H1 (cell line): ENCODE data around the gene SLC25A42. TPM values are rescaled to one million over a fixed set of nuclear protein-coding genes. Genes with fewer than 3 reads are reported as not detected.

Experiments used
- CTCF ChIA-PET: fragments of 300-600 bp; sonication (Branson Sonifier 250); formaldehyde crosslinking; loops from one replicate; lab custom pipeline; 2021; ENCODE audit not compliant: partially characterized antibody; lab: Charles Lee
- POLR2A ChIA-PET: fragments of 300-600 bp; sonication (Branson Sonifier 250); formaldehyde crosslinking; loops from one replicate; lab custom pipeline; 2021; ENCODE audit warnings: inconsistent platforms; ENCODE audit not compliant: partially characterized antibody; lab: Charles Lee
- DNase-seq, 2 experiments: peaks; one replicate each; pipeline versions ENCODE4 v3.0.0 to v3.0.0-alpha.2; 2010 to 2022; ENCODE audit warnings: low spot score in 2 of 2, low read depth in 1 of 2, mixed read lengths in 1 of 2
- FAIRE-seq: peaks from 2 replicates; lab custom pipeline; 2011; peaks lifted over from hg19 to GRCh38; lab: Jason Lieb, UNC
- H2AFZ ChIP-seq: 2 replicates; pipeline ENCODE4 v1.8.1; 2012; ENCODE audit warnings: low read length, inconsistent platforms
- H2AK5ac ChIP-seq: 2 replicates; pipeline ENCODE4 v1.6.1; 2013; ENCODE audit warnings: low read depth, low read length
- H2BK120ac ChIP-seq: replicated peaks from 2 replicates; pipeline ENCODE3; 2013; ENCODE audit warnings: low read depth, low read length, inconsistent platforms
- H2BK12ac ChIP-seq: 2 replicates; pipeline ENCODE4 v1.6.1; 2013; ENCODE audit warnings: low read depth, low read length
- H2BK15ac ChIP-seq: 2 replicates; pipeline ENCODE4 v1.6.1; 2013; ENCODE audit warnings: low read length
- H2BK20ac ChIP-seq: 2 replicates; pipeline ENCODE4 v1.6.1; 2013; ENCODE audit warnings: low read length
- H2BK5ac ChIP-seq: 2 replicates; pipeline ENCODE4 v1.6.1; 2013; ENCODE audit warnings: low read depth, low read length
- H3K14ac ChIP-seq: 2 replicates; pipeline ENCODE4 v1.6.1; 2013; ENCODE audit warnings: inconsistent platforms; ENCODE audit not compliant: insufficient read length
- H3K18ac ChIP-seq: 2 replicates; pipeline ENCODE4 v1.6.1; 2013; ENCODE audit warnings: low read length; ENCODE audit errors: extremely low read depth
- H3K23ac ChIP-seq: 2 replicates; pipeline ENCODE4 v1.6.1; 2013; ENCODE audit warnings: inconsistent platforms; ENCODE audit not compliant: insufficient read length
- H3K23me2 ChIP-seq: 2 replicates; pipeline ENCODE4 v1.6.1; 2013; ENCODE audit warnings: low read depth, low read length
- H3K27ac ChIP-seq: 2 replicates; pipeline ENCODE4 v1.6.1; 2011; ENCODE audit warnings: low read depth, low read length, inconsistent platforms
- H3K27me3 ChIP-seq, 4 experiments: replicated peaks in 1 of 4; 1 replicate in 1 of 4; 2 replicates in 3 of 4; pipeline versions ENCODE4 v1.6.1 to v1.8.1; 2011 to 2013; ENCODE audit warnings: low read length in 3 of 4, mild to moderate bottlenecking in 3 of 4, inconsistent platforms in 2 of 4, mixed read lengths in 2 of 4, moderate library complexity in 1 of 4; ENCODE audit not compliant: control insufficient read depth in 3 of 4, insufficient read depth in 3 of 4; ENCODE audit errors: extremely low read depth in 1 of 4
- H3K36me3 ChIP-seq, 4 experiments: 2 replicates each; pipeline versions ENCODE4 v1.6.1 to v1.8.1; 2011 to 2013; ENCODE audit warnings: mild to moderate bottlenecking in 4 of 4, low read length in 3 of 4, moderate library complexity in 2 of 4, control low read depth in 1 of 4, inconsistent platforms in 1 of 4; ENCODE audit not compliant: insufficient read depth in 4 of 4, control insufficient read depth in 2 of 4
- H3K4ac ChIP-seq: replicated peaks from 2 replicates; pipeline ENCODE3; 2013; ENCODE audit warnings: low read length, low read depth, mixed read lengths, inconsistent platforms; ENCODE audit not compliant: insufficient read length
- H3K4me1 ChIP-seq, 4 experiments: replicated peaks in 1 of 4; 1 replicate in 1 of 4; 2 replicates in 3 of 4; pipeline versions ENCODE4 v1.6.1 to v1.8.1; 2011 to 2013; ENCODE audit warnings: low read length in 3 of 4, inconsistent platforms in 2 of 4, mixed read lengths in 1 of 4; ENCODE audit not compliant: insufficient read depth in 4 of 4, control insufficient read depth in 3 of 4
- H3K4me2 ChIP-seq, 2 experiments: 2 replicates each; pipeline versions ENCODE4 v1.6.1 to v1.8.1; 2011 to 2013; ENCODE audit warnings: low read depth in 2 of 2, low read length in 2 of 2, control low read depth in 1 of 2, inconsistent platforms in 1 of 2, mild to moderate bottlenecking in 1 of 2; ENCODE audit not compliant: insufficient read depth in 1 of 2
- H3K4me3 ChIP-seq, 4 experiments: fragments of 200-600, 300-600 bp in 1 of 4; sonication (generic), shearing (Covaris generic), sonication (Bioruptor Twin) in 1 of 4; 2 replicates each; pipeline versions ENCODE4 v1.5.1 to v1.8.1; 2011 to 2016; ENCODE audit warnings: low read length in 4 of 4, low read depth in 3 of 4, control low read depth in 2 of 4, inconsistent platforms in 2 of 4, mild to moderate bottlenecking in 2 of 4, mixed read lengths in 1 of 4, moderate library complexity in 1 of 4; ENCODE audit not compliant: insufficient read depth in 2 of 4; ENCODE audit errors: extremely low read depth in 1 of 4
- H3K56ac ChIP-seq: replicated peaks from 2 replicates; pipeline ENCODE3; 2013; ENCODE audit warnings: low read depth, mild to moderate bottlenecking, mixed read lengths, low read length, inconsistent platforms; ENCODE audit not compliant: insufficient read length
- H3K79me1 ChIP-seq: 2 replicates; pipeline ENCODE4 v1.6.1; 2013; ENCODE audit warnings: low read depth, low read length, control low read depth
- H3K79me2 ChIP-seq, 2 experiments: 2 replicates each; pipeline versions ENCODE4 v1.6.1 to v1.8.1; 2012 to 2013; ENCODE audit warnings: low read length in 2 of 2, mild to moderate bottlenecking in 2 of 2, inconsistent platforms in 1 of 2; ENCODE audit not compliant: insufficient read depth in 2 of 2, control insufficient read depth in 1 of 2
- H3K9ac ChIP-seq, 4 experiments: replicated peaks in 1 of 4; 1 replicate in 1 of 4; 2 replicates in 3 of 4; pipeline versions ENCODE4 v1.6.1 to v1.8.1; 2011 to 2013; ENCODE audit warnings: low read depth in 3 of 4, low read length in 3 of 4, control low read depth in 2 of 4, mild to moderate bottlenecking in 2 of 4, moderate library complexity in 2 of 4, inconsistent platforms in 1 of 4; ENCODE audit errors: extremely low read depth in 1 of 4
- H3K9me3 ChIP-seq, 2 experiments: 2 replicates each; pipeline versions ENCODE4 v1.6.1 to v1.8.1; 2012 to 2013; ENCODE audit warnings: mild to moderate bottlenecking in 2 of 2, moderate library complexity in 2 of 2, control low read depth in 1 of 2, inconsistent platforms in 1 of 2, low read depth in 1 of 2, low read length in 1 of 2, mixed read lengths in 1 of 2; ENCODE audit not compliant: insufficient read depth in 2 of 2
- H4K20me1 ChIP-seq, 2 experiments: replicated peaks in 1 of 2; 2 replicates each; pipeline versions ENCODE3 to v1.8.1; 2011 to 2013; ENCODE audit warnings: inconsistent platforms in 2 of 2, low read length in 2 of 2, mild to moderate bottlenecking in 1 of 2; ENCODE audit not compliant: insufficient read depth in 2 of 2, control insufficient read depth in 1 of 2
- H4K5ac ChIP-seq: 2 replicates; pipeline ENCODE4 v1.6.1; 2013; ENCODE audit warnings: low read length, low read depth, mixed read lengths, inconsistent platforms; ENCODE audit not compliant: insufficient read length
- H4K8ac ChIP-seq: 2 replicates; pipeline ENCODE4 v1.8.0; 2013; ENCODE audit warnings: mild to moderate bottlenecking, moderate library complexity, low read length, inconsistent platforms; ENCODE audit not compliant: insufficient read depth; ENCODE audit errors: extremely low read depth
- H4K91ac ChIP-seq: replicated peaks from 2 replicates; pipeline ENCODE3; 2013; ENCODE audit warnings: low read length, mixed read lengths, inconsistent platforms; ENCODE audit not compliant: insufficient read length
- NRF1 ChIP-seq: IDR thresholded peaks from 2 replicates; pipeline ENCODE4 v1.6.1; 2011; ENCODE audit warnings: mild to moderate bottlenecking, low read depth, low read length, improper control_type of control experiment
- TCF12 ChIP-seq: IDR thresholded peaks from 2 replicates; pipeline ENCODE4 v1.6.1; 2011; ENCODE audit warnings: low read depth, mild to moderate bottlenecking, low read length
- WGBS, 2 experiments: shearing (Covaris generic) in 1 of 2; methylation state at CpG; one replicate each; pipeline versions ENCODE4 v1.1.6 to v1.1.7; 2013 to 2015; ENCODE audit warnings: low lambda C conversion rate in 2 of 2, mixed read lengths in 2 of 2, inconsistent platforms in 1 of 2, low coverage in 1 of 2, missing lambda C conversion rate in 1 of 2; ENCODE audit not compliant: insufficient replicate concordance in 2 of 2, insufficient coverage in 1 of 2, insufficient read length in 1 of 2; ENCODE audit errors: extremely low coverage in 1 of 2, missing lambda C conversion rate in 1 of 2; 5-methylcytosine and 5-hydroxymethylcytosine counted together
- polyA plus RNA-seq, 7 experiments: library from polyadenylated mRNA; depleted of rRNA in 3 of 7; stranded (reverse) in 5 of 7; unstranded in 2 of 7; fragments of >200 nt in 5 of 7; fragments of 200-250 nt in 2 of 7; gene quantifications; 1 replicate in 5 of 7; 2 replicates in 1 of 7; 4 replicates in 1 of 7; pipeline versions ENCODE4 v1.2.1 to v1.2.3, GENCODE V29; 2011 to 2013; ENCODE audit warnings: missing spikeins in 2 of 7, mixed read lengths in 2 of 7
- total RNA-seq: library from RNA; stranded (reverse); fragmentation: NEBNext Ultra II Directional; extraction: Animal tissue kit (Norgen Biotek cat#: 25700); gene quantifications from 2 replicates; pipeline ENCODE4 v1.2.1, GENCODE V29; 2021
- TF ChIP-seq, protein P1 (sequence below): IDR thresholded peaks from 2 replicates; pipeline ENCODE4 v1.6.1; 2012; ENCODE audit warnings: inconsistent platforms

SLC25A42 gene
- total and polyA plus RNA-seq, 2 of the 8 experiments (the other 6 are each of a cell fraction or from before 2014, with no cell fraction given) = 5.9 to 6.2 TPM

DNA sequence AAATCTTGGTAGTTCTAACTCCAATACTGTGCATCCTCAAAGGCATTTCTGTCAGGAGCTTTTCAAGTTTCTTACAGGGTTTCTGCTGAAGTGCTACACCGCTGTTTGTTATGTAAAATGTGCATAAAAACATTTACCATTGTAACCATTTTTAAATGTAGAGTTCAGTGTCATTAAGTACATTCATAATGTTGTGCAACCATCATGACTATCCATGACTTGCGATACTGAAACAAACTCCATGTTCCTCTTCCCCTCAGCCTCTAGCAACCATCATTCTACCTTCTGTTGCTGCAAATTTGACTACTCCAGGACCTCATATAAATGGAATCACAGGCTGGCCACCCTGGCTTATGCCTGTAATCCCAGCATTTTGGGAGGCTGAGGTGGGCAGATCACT, 14.4 kb upstream of the SLC25A42 start:
- CTCF ChIA-PET = interaction anchor here (1.0 to 1.5 kb wide), 2 partner anchors 10 to 15 kb away, joined by 3 read pairs; no protein-coding TSS in a partner anchor
- Histone ChIP-seq H3K36me3 (peaks cover 16 to 35% (median 28%) of the 10 kb centered on the region in 4 experiments), H3K23me2 (no peaks in the 10 kb centered on the region), H3K4ac (no peak overlapping the region), H3K18ac (no peak overlapping the region), H3K79me1 (peaks cover 4% of the 10 kb centered on the region; the same call in 1 of the 2 replicates), H4K91ac (no peak overlapping the region), H2BK5ac (no peak overlapping the region), H3K23ac (no peak overlapping the region), H3K9ac (no peak overlapping the region), H4K5ac (no peak overlapping the region), H3K4me1 (no peaks in the 10 kb centered on the region), H2BK12ac (no peak overlapping the region), H4K20me1 (peaks cover 12% of the 10 kb centered on the region in 2 experiments), H2BK15ac (no peak overlapping the region), H3K79me2 (no peaks in the 10 kb centered on the region), H3K9me3 (no peaks in the 10 kb centered on the region), H2AK5ac (no peak overlapping the region), H2BK20ac (no peak overlapping the region), H3K4me2 (no peak overlapping the region), H2BK120ac (no peak overlapping the region), H3K56ac (no peak overlapping the region), H3K27me3 (no peaks in the 10 kb centered on the region), H2AFZ (no peak overlapping the region), H3K4me3 (no peak overlapping the region), H3K27ac (no peak overlapping the region), H3K14ac (no peak overlapping the region), H4K8ac (no peak overlapping the region)
- no peak for DNase-seq
- WGBS, 2 experiments = 96% methylated on average over 2 of the region's 2 CpGs; no CpG with 5 or more reads in 1 of the 2 experiments
- POLR2A ChIA-PET = interaction anchor here (1.4 kb wide), 1 partner anchor 9 kb away, joined by 3 read pairs; no protein-coding TSS in a partner anchor
- FAIRE-seq = no peak
- TF ChIP-seq, protein P1, sequence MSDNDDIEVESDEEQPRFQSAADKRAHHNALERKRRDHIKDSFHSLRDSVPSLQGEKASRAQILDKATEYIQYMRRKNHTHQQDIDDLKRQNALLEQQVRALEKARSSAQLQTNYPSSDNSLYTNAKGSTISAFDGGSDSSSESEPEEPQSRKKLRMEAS = no peak
- no peak for TF ChIP-seq TCF12
- TF ChIP-seq NRF1 = no peak
